Esophagus (tissue), 2 donors: Measurements from ENCODE around the gene METTL25. TPM values are rescaled to one million over a fixed set of nuclear protein-coding genes. Genes with fewer than 3 reads are reported as not detected.
A peak's percentile ranks its signal among the peaks of the same experiment; 100 is the strongest.
"Not testable (repeated sequence)": the region's sequence is repeated elsewhere in the genome, so short reads cannot be mapped to it uniquely, and the experiment has no call there.

Source experiments
- H3K27ac ChIP-seq, 2 donors: one replicate each; pipeline ENCODE4 v1.5.1; 2013; ENCODE audit warnings: low read depth in 2 of 2, mild to moderate bottlenecking in 2 of 2, inconsistent platforms in 1 of 2, low read length in 1 of 2, moderate library complexity in 1 of 2
- H3K27me3 ChIP-seq, 2 donors: one replicate each; pipeline ENCODE4 v1.6.1; 2013; ENCODE audit warnings: low read length in 2 of 2, control low read depth in 1 of 2, mild to moderate bottlenecking in 1 of 2; ENCODE audit not compliant: insufficient read depth in 2 of 2, control insufficient read depth in 1 of 2
- H3K36me3 ChIP-seq, 2 donors: one replicate each; pipeline ENCODE4 v1.6.1; 2013; ENCODE audit warnings: low read length in 1 of 2; ENCODE audit not compliant: control insufficient read depth in 2 of 2, insufficient read depth in 2 of 2
- H3K4me1 ChIP-seq, 2 donors: one replicate each; pipeline ENCODE4 v1.6.1; 2013; ENCODE audit warnings: low read length in 1 of 2; ENCODE audit not compliant: control insufficient read depth in 2 of 2, insufficient read depth in 2 of 2
- H3K4me3 ChIP-seq, 2 donors: one replicate each; pipeline ENCODE4 v1.5.1; 2013; ENCODE audit warnings: low read length in 2 of 2, mild to moderate bottlenecking in 2 of 2, low read depth in 1 of 2, moderate library complexity in 1 of 2
- H3K9me3 ChIP-seq, 2 donors: one replicate each; pipeline ENCODE4 v1.6.1; 2013; ENCODE audit warnings: mild to moderate bottlenecking in 2 of 2, low read depth in 1 of 2, low read length in 1 of 2, moderate library complexity in 1 of 2; ENCODE audit not compliant: control insufficient read depth in 2 of 2, insufficient read depth in 1 of 2
- WGBS, 2 donors: extraction: QIAGEN DNeasy Blood & Tissue Kit; methylation state at CpG; one replicate each; pipeline ENCODE4 v1.1.7; 2013; 5-methylcytosine and 5-hydroxymethylcytosine counted together
- polyA plus RNA-seq, 2 donors: library from polyadenylated mRNA; stranded (reverse); fragments of 200-250 nt; gene quantifications; one replicate each; pipeline ENCODE4 v1.2.3, GENCODE V29; 2013
- donor health status: healthy with polysubstance abuse.
- donor health status: Bipolar disorder and iron deficiency.

The METTL25 gene
- polyA plus RNA-seq, 2 donors: 4.6 to 7.1 TPM

GRCh38 chr12:82351390-82351789 lies 6.9 kb upstream of the METTL25 start:
- Histone ChIP-seq H3K27ac (no peak overlapping the region), H3K27me3 (no peaks in the 10 kb centered on the region), H3K36me3 (peaks cover 0 to 2% of the 10 kb centered on the region in 2 donors), H3K4me1 (no peaks in the 10 kb centered on the region), H3K9me3 (no peaks in the 10 kb centered on the region), H3K4me3 (no peak overlapping the region)
- WGBS, 2 donors: 72 to 78% methylated on average over 6 of the region's 6 CpGs

DNA sequence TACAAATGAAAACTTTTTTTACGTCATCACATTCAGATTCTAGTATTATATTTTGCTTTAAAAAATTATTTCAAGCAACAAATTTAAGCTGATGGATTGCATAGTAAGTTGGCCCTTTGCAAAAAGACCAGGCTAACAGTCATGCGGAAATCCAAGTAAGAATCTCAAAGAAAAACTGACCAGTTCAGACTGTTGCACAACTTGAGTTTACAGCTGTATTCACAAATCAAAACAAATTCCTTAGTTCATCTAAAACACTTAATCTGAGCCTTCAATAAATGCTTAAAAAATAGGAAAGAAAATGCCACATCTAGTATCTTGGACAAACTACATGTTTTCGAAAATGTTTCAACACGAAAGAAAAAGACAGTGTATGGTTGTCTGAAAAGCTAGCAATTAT lies 989 bp upstream of the METTL25 start:
- WGBS, 2 donors: 41 to 46% methylated on average over 4 of the region's 4 CpGs
- no peak overlapping the region for H3K27ac ChIP-seq
- H3K36me3 ChIP-seq: peaks cover 2% of the 10 kb centered on the region in 2 donors
- no peaks in the 10 kb centered on the region for H3K27me3 ChIP-seq
- peak overlapping the region in 1 of 2 donors; percentile 100 for H3K4me3 ChIP-seq
- peaks cover 0 to 4% of the 10 kb centered on the region in 2 donors for H3K4me1 ChIP-seq
- H3K9me3 ChIP-seq: no peaks in the 10 kb centered on the region

GRCh38 chr12:82357845-82358199 lies 507 bp upstream of the METTL25 start:
- Histone ChIP-seq H3K9me3 (no peaks in the 10 kb centered on the region), H3K36me3 (peaks cover 2% of the 10 kb centered on the region in 2 donors), H3K4me3 (peak overlapping the region; percentile 78 to 100), H3K27me3 (no peaks in the 10 kb centered on the region), H3K4me1 (peaks cover 0 to 4% of the 10 kb centered on the region in 2 donors), H3K27ac (peak overlapping the region; percentile 81 to 99)
- 1% methylated on average over 10 of the region's 10 CpGs for WGBS, 2 donors

- H3K27ac ChIP-seq: peak overlapping the region; percentile 71 to 96
- H3K4me3 ChIP-seq: peak overlapping the region; percentile 48 to 100
- peaks cover 2% of the 10 kb centered on the region in 2 donors for H3K36me3 ChIP-seq
- H3K27me3 ChIP-seq: no peaks in the 10 kb centered on the region
- 9 to 17% methylated on average over 4 of the region's 4 CpGs for WGBS, 2 donors
- H3K9me3 ChIP-seq: no peaks in the 10 kb centered on the region
- peaks cover 0 to 4% of the 10 kb centered on the region in 2 donors for H3K4me1 ChIP-seq
These were observed 768 bp downstream of the METTL25 start for GRCh38 chr12:82359115-82359478.

DNA sequence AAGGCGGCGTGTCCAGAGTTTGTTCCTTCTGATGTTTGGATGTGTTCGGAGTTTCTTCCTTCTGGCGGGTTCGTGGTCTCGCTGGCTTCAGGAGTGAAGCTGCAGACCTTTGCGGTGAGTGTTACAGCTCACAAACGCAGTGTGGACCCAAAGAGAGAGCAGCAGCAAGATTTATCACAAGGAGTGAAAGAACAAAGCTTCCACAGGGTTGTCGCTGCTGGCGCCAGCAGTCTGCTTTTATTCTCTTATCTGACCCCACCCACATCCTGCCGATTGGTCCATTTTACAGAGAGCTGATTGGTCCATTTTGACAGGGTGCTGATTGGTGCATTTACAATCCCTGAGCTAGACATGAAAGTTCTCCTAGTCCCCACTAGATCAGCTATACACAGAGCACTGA lies 2.5 kb downstream of the METTL25 start:
- H3K4me3 ChIP-seq, H3K36me3 ChIP-seq, H3K27ac ChIP-seq, H3K4me1 ChIP-seq, H3K9me3 ChIP-seq, H3K27me3 ChIP-seq: not testable (repeated sequence)
- 97% methylated on average over 11 of the region's 11 CpGs for WGBS, 2 donors

GRCh38 chr12:82361461-82361915 lies 3.2 kb downstream of the METTL25 start:
- no peak overlapping the region for H3K4me3 ChIP-seq
- H3K36me3 ChIP-seq: peaks cover 0 to 2% of the 10 kb centered on the region in 2 donors
- 90 to 91% methylated on average over 22 of the region's 22 CpGs for WGBS, 2 donors
- H3K9me3 ChIP-seq: no peaks in the 10 kb centered on the region
- peaks cover 0 to 4% of the 10 kb centered on the region in 2 donors for H3K4me1 ChIP-seq
- H3K27ac ChIP-seq: no peak overlapping the region
- H3K27me3 ChIP-seq: no peaks in the 10 kb centered on the region

DNA sequence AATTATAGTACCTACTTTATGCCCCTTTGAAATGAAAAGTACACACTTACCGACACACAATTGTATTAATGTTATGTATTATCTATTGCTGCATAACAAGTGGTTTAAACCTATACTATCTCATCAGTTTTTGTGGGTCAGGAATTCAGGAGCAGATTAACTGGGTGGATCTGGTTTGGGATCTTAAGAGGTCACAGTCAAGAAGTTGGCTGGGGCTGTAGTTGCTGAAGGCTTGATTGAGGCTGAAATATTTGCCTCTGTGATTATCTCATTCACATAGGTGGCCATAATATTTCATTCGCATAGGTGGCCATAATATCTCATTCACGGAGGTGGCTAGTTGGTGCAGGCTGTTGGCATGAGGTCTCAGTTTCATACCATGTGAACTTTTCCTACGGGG lies 5.7 kb downstream of the METTL25 start:
- no peak overlapping the region for H3K27ac ChIP-seq
- no peaks in the 10 kb centered on the region for H3K27me3 ChIP-seq
- H3K9me3 ChIP-seq: no peaks in the 10 kb centered on the region
- H3K4me1 ChIP-seq: peaks cover 0 to 2% of the 10 kb centered on the region in 2 donors
- H3K4me3 ChIP-seq: no peak overlapping the region
- 78 to 85% methylated on average over 4 of the region's 4 CpGs for WGBS, 2 donors
- H3K36me3 ChIP-seq: no peaks in the 10 kb centered on the region

DNA sequence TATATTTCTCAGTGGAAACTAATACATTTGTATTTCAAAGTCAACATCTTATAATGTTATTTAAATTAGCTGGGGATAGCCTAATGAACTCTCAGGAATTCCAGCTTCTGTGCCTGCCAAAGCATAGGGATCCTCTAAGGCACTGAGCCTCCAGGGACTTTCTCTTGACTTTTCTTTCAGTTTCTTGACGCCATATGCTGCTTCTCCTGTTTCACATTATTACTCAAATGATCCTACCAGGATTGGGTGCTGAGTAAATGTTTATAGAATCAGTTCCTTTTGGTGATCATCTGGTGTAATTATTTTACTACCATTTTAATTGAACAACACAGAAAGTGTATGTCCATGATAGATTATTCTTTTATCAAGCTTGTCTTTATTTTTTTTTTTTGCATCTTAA lies 7.9 kb downstream of the METTL25 start:
- Histone ChIP-seq H3K36me3 (no peaks in the 10 kb centered on the region), H3K9me3 (no peaks in the 10 kb centered on the region), H3K27me3 (no peaks in the 10 kb centered on the region), H3K4me1 (no peaks in the 10 kb centered on the region), H3K27ac (no peak overlapping the region), H3K4me3 (no peak overlapping the region)
- WGBS, 2 donors: 57 to 69% methylated on average over 1 of the region's 1 CpG

DNA sequence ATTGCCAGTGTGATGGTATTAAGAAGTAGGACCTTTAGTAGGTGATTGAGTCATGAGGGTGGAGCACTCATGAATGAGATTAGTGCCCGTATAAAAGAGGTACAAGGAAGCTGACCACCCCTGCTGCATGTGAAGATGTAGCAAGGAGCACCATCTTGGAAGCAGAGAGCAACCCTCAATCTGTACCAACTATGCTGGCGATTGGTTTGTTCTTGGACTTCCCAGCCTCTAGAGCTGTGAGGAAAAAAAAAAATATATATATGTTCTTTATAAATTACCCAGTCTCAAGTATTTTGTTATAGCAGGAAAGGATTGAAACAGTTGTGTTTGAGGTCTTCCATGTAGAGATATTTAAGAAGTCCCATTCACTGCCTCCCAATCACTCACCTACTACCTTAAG lies 16.9 kb downstream of the METTL25 start:
- peaks cover 0 to 4% of the 10 kb centered on the region in 2 donors for H3K9me3 ChIP-seq
- H3K27ac ChIP-seq: no peak overlapping the region
- H3K36me3 ChIP-seq: peaks cover 0 to 7% of the 10 kb centered on the region in 2 donors
- H3K4me3 ChIP-seq: no peak overlapping the region
- WGBS, 2 donors: 89% methylated on average over 2 of the region's 2 CpGs
- H3K4me1 ChIP-seq: no peaks in the 10 kb centered on the region
- H3K27me3 ChIP-seq: no peaks in the 10 kb centered on the region

- no peak overlapping the region for H3K27ac ChIP-seq
- no peak overlapping the region for H3K4me3 ChIP-seq
- no peaks in the 10 kb centered on the region for H3K27me3 ChIP-seq
- no peaks in the 10 kb centered on the region for H3K4me1 ChIP-seq
- H3K36me3 ChIP-seq: peaks cover 0 to 3% of the 10 kb centered on the region in 2 donors
- H3K9me3 ChIP-seq: peaks cover 0 to 4% of the 10 kb centered on the region in 2 donors
These were observed 20.7 kb downstream of the METTL25 start for GRCh38 chr12:82378997-82379396.
